Brain microvascular endothelial cell (primary cell): ENCODE data around the gene DNAH10.

ENCODE experiments used
- DNase-seq: peaks from one replicate; pipeline ENCODE4 v3.0.0-alpha.2; 2020
- H3K27ac ChIP-seq: fragments of 250-450 bp; sonication (Bioruptor Pico); 2 replicates; pipeline ENCODE4 v1.5.1; 2020; ENCODE audit warnings: mild to moderate bottlenecking, moderate library complexity
- H3K27me3 ChIP-seq: fragments of 250-450 bp; sonication (Bioruptor Pico); replicated peaks from 2 replicates; pipeline ENCODE4 v1.5.1; 2020; ENCODE audit warnings: mild to moderate bottlenecking
- H3K36me3 ChIP-seq: fragments of 250-450 bp; sonication (Bioruptor Pico); replicated peaks from 2 replicates; pipeline ENCODE4 v1.5.1; 2020; ENCODE audit warnings: mild to moderate bottlenecking
- H3K4me3 ChIP-seq: 2 replicates; pipeline ENCODE4 v1.5.1; 2011; ENCODE audit warnings: low read depth, mild to moderate bottlenecking, control low read depth, low read length, moderate library complexity
- CTCF ChIP-seq: IDR thresholded peaks from 2 replicates; pipeline ENCODE4 v1.5.1; 2011; ENCODE audit warnings: low read depth, mild to moderate bottlenecking, moderate library complexity, low read length, control low read depth, inconsistent platforms; ENCODE audit errors: missing control alignments
- in situ Hi-C: cut with HindIII; loops from 2 replicates; pipeline ENCODE4 v1.10.0; 2017; ENCODE audit warnings: low sequenced_read_pairs, low pct_ligation_motif_present

The DNAH10 gene

GRCh38 chr12:123801573-123802178 is 39.6 kb downstream of the DNAH10 start:
- TF ChIP-seq CTCF = no peak

GRCh38 chr12:123805173-123805572 is 43.1 kb downstream of the DNAH10 start:
- no peak for DNase-seq
- Histone ChIP-seq H3K27me3 (no peaks in the 10 kb centered on the region), H3K27ac (no peak overlapping the region), H3K36me3 (no peaks in the 10 kb centered on the region), H3K4me3 (no peak overlapping the region)
- in situ Hi-C loops = no loop called here
- no peak for TF ChIP-seq CTCF

More at GRCh38 chr12:123801573-123802178, 39.6 kb downstream of the DNAH10 start:
- H3K27me3 ChIP-seq = no peaks in the 10 kb centered on the region
- DNase-seq = no peak
- in situ Hi-C loops = no loop called here
- no peak overlapping the region for H3K27ac ChIP-seq
- H3K36me3 ChIP-seq = no peaks in the 10 kb centered on the region
- no peak overlapping the region for H3K4me3 ChIP-seq

GRCh38 chr12:123807002-123807401 is 44.9 kb downstream of the DNAH10 start:
- in situ Hi-C loops = no loop called here

GRCh38 chr12:123807670-123808069 is 45.6 kb downstream of the DNAH10 start:
- H3K4me3 ChIP-seq = no peak overlapping the region
- H3K27ac ChIP-seq = no peak overlapping the region
- no peaks in the 10 kb centered on the region for H3K36me3 ChIP-seq
- no peak for TF ChIP-seq CTCF
- in situ Hi-C loops = no loop called here
- DNase-seq = no peak
- no peaks in the 10 kb centered on the region for H3K27me3 ChIP-seq

More at GRCh38 chr12:123807002-123807401, 44.9 kb downstream of the DNAH10 start:
- Histone ChIP-seq H3K27me3 (no peaks in the 10 kb centered on the region), H3K36me3 (no peaks in the 10 kb centered on the region), H3K4me3 (no peak overlapping the region), H3K27ac (no peak overlapping the region)
- no peak for TF ChIP-seq CTCF
- DNase-seq = no peak

GRCh38 chr12:123808167-123808566 is 46.1 kb downstream of the DNAH10 start:
- Histone ChIP-seq H3K36me3 (no peaks in the 10 kb centered on the region), H3K27me3 (no peaks in the 10 kb centered on the region), H3K27ac (no peak overlapping the region), H3K4me3 (no peak overlapping the region)
- TF ChIP-seq CTCF = peak; percentile 58
- in situ Hi-C loops = no loop called here
- peak; percentile 25 for DNase-seq

GRCh38 chr12:123813349-123813748 is 51.2 kb downstream of the DNAH10 start:
- no peak for TF ChIP-seq CTCF
- no peaks in the 10 kb centered on the region for H3K27me3 ChIP-seq
- in situ Hi-C loops = no loop called here
- H3K4me3 ChIP-seq = no peak overlapping the region
- no peak for DNase-seq
- H3K36me3 ChIP-seq = no peaks in the 10 kb centered on the region
- no peak overlapping the region for H3K27ac ChIP-seq
